SK-N-SH treated with all-trans-retinoic acid at 6 μM for 48 hours (cell line): Measurements from ENCODE around the gene DIP2C.

Experiments
- ARNTL ChIP-seq: fragments of 450-650 bp; formaldehyde crosslinking; IDR thresholded peaks from 2 replicates; pipeline ENCODE4 v1.5.0; 2020; ENCODE audit warnings: low read depth, mild to moderate bottlenecking, moderate library complexity, borderline replicate concordance
- CREB5 ChIP-seq: fragments of 250-450 bp; sonication (Bioruptor Pico); IDR thresholded peaks from 2 replicates; pipeline ENCODE4 v1.5.1; 2020; ENCODE audit warnings: low read depth, mild to moderate bottlenecking, moderate library complexity
- CSDC2 ChIP-seq: fragments of 250-450 bp; sonication (Bioruptor Pico); IDR thresholded peaks from 2 replicates; pipeline ENCODE4 v1.5.0; 2020; ENCODE audit warnings: mild to moderate bottlenecking, moderate library complexity
- ESRRG ChIP-seq: fragments of 250-450 bp; sonication (Bioruptor Pico); IDR thresholded peaks from 2 replicates; pipeline ENCODE4 v1.6.1; 2021; ENCODE audit warnings: mild to moderate bottlenecking
- GLIS3 ChIP-seq: fragments of 250-450 bp; sonication (Bioruptor Pico); IDR thresholded peaks from 2 replicates; pipeline ENCODE4 v1.5.0; 2020; ENCODE audit warnings: mild to moderate bottlenecking, moderate library complexity
- PATZ1 ChIP-seq: fragments of 250-450 bp; sonication (Bioruptor Pico); IDR thresholded peaks from 2 replicates; pipeline ENCODE4 v1.8.0; 2020; ENCODE audit warnings: mild to moderate bottlenecking, moderate library complexity, borderline replicate concordance
- RARB ChIP-seq: fragments of 250-450 bp; sonication (Bioruptor Pico); IDR thresholded peaks from 2 replicates; pipeline ENCODE4 v1.8.0; 2021; ENCODE audit warnings: mild to moderate bottlenecking, moderate library complexity
- TCF4 ChIP-seq: fragments of 250-450 bp; sonication (Bioruptor Pico); IDR thresholded peaks from 2 replicates; pipeline ENCODE4 v1.8.0; 2021; ENCODE audit warnings: mild to moderate bottlenecking, moderate library complexity, borderline replicate concordance
- TOX ChIP-seq: fragments of 250-450 bp; sonication (Bioruptor Pico); IDR thresholded peaks from 2 replicates; pipeline ENCODE4 v1.8.0; 2021; ENCODE audit warnings: mild to moderate bottlenecking, moderate library complexity, borderline replicate concordance
- TSHZ2 ChIP-seq: fragments of 250-450 bp; sonication (Bioruptor Pico); IDR thresholded peaks from 2 replicates; pipeline ENCODE4 v1.5.0; 2020; ENCODE audit warnings: mild to moderate bottlenecking, moderate library complexity
- ZFP3 ChIP-seq: fragments of 250-450 bp; sonication (Bioruptor Pico); IDR thresholded peaks from 2 replicates; pipeline ENCODE4 v1.5.0; 2020; ENCODE audit warnings: mild to moderate bottlenecking, moderate library complexity
- ZFP30 ChIP-seq: fragments of 450-650 bp; formaldehyde crosslinking; IDR thresholded peaks from 2 replicates; pipeline ENCODE4 v1.5.0; 2022; ENCODE audit warnings: mild to moderate bottlenecking, moderate library complexity
- ZNF70 ChIP-seq: fragments of 450-650 bp; formaldehyde crosslinking; IDR thresholded peaks from 2 replicates; pipeline ENCODE4 v1.5.0; 2020; ENCODE audit warnings: mild to moderate bottlenecking, moderate library complexity

- TF ChIP-seq CSDC2 (CRISPR knock-in tag): no peak
- no peak for TF ChIP-seq ZNF70
- no peak for TF ChIP-seq CREB5 (CRISPR knock-in tag)
- no peak for TF ChIP-seq TOX
- no peak for TF ChIP-seq ZFP3 (CRISPR knock-in tag)
- TF ChIP-seq PATZ1 (CRISPR knock-in tag): no peak
- no peak for TF ChIP-seq ZFP30
- no peak for TF ChIP-seq ESRRG (CRISPR knock-in tag)
- no peak for TF ChIP-seq GLIS3 (CRISPR knock-in tag)
- TF ChIP-seq TSHZ2 (CRISPR knock-in tag): no peak
- TF ChIP-seq RARB: no peak
- TF ChIP-seq ARNTL (CRISPR knock-in tag): no peak
- TF ChIP-seq TCF4: no peak
Observed at GRCh38 chr10:664893-665292, 24.6 kb downstream of the DIP2C start.
